8988T (cell line): ENCODE measurements around the gene PCDHAC1.
A peak's percentile ranks its signal among the peaks of the same experiment; 100 is the strongest.
"Not testable (repeated sequence)": the region's sequence is repeated elsewhere in the genome, so short reads cannot be mapped to it uniquely, and the experiment has no call there.

ENCODE experiments used
- DNase-seq: peaks from one replicate; pipeline ENCODE4 v3.0.0; 2011

Gene PCDHAC1, protein sequence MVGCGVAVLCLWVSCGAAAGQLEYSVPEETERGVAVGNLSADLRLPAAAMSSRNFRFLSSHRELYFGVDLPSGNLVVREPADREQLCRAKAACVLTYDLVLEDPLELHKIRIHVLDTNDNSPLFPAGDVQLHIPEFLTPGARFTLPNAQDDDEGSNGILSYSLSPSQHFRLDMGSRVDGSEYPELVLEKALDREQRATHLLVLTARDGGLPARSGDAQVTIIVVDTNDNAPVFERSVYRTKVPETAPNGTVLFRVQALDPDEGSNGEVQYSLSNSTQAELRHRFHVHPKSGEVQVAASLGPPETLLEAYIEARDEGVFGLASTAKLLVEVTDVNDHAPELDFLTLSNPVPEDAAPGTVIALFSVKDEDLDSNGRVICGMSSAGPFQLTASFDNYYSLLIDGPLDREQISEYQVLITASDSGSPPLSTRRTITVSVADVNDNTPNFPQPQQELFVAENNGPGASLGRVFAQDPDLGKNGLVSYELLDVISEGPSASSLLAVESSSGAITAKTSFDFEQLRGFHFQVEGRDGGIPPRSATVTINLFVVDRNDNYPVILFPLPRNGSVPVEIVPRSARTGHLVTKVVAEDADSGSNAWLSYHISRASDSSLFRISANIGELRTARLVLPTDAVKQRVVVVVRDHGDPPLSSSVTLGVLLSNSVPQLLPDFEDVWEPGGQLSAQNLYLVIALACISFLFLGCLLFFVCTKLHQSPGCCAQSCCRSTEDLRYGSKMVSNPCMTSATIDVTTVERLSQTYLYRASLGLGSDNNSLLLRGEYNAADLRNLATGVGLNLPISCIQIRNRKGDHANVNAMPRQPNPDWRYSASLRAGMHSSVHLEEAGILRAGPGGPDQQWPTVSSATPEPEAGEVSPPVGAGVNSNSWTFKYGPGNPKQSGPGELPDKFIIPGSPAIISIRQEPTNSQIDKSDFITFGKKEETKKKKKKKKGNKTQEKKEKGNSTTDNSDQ

GRCh38 chr5:140925806-140926442, at the start of gene PCDHAC1:
Gene PCDHAC1, plus strand, starts transcription at chr5:140926299. Its CDS starts 594 bp downstream, at chr5:140926893.
- no peak for DNase-seq

DNA sequence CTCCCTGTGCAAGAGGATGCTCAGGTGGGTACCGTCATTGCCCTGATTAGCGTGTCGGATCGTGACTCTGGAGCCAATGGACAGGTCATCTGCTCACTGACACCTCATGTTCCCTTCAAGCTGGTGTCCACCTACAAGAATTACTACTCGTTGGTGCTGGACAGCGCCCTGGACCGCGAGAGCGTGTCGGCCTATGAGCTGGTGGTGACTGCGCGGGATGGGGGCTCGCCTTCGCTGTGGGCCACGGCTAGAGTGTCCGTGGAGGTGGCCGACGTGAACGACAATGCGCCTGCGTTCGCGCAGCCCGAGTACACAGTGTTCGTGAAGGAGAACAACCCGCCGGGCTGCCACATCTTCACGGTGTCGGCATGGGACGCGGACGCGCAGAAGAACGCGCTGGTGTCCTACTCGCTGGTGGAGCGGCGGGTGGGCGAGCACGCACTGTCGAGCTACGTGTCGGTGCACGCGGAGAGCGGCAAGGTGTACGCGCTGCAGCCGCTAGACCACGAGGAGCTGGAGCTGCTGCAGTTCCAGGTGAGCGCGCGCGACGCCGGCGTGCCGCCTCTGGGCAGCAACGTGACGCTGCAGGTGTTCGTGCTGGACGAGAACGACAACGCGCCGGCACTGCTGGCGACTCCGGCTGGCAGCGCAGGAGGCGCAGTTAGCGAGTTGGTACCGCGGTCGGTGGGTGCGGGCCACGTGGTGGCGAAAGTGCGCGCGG, 49.4 kb upstream of the PCDHAC1 start:
- DNase-seq: not testable (repeated sequence)

GRCh38 chr5:140877262-140877581, 48.9 kb upstream of the PCDHAC1 start:
- no peak for DNase-seq

GRCh38 chr5:140881889-140882590, 44.1 kb upstream of the PCDHAC1 start, which contains the start of gene PCDHA13:
Gene PCDHA13, plus strand, starts transcription at chr5:140882124. Its CDS starts 145 bp downstream, at chr5:140882269.
- no peak for DNase-seq

GRCh38 chr5:140882591-140882899, 43.6 kb upstream of the PCDHAC1 start:
- DNase-seq: peak; percentile 80

- DNase-seq: no peak
Observed at GRCh38 chr5:140883373-140883772, 42.7 kb upstream of the PCDHAC1 start.

DNA sequence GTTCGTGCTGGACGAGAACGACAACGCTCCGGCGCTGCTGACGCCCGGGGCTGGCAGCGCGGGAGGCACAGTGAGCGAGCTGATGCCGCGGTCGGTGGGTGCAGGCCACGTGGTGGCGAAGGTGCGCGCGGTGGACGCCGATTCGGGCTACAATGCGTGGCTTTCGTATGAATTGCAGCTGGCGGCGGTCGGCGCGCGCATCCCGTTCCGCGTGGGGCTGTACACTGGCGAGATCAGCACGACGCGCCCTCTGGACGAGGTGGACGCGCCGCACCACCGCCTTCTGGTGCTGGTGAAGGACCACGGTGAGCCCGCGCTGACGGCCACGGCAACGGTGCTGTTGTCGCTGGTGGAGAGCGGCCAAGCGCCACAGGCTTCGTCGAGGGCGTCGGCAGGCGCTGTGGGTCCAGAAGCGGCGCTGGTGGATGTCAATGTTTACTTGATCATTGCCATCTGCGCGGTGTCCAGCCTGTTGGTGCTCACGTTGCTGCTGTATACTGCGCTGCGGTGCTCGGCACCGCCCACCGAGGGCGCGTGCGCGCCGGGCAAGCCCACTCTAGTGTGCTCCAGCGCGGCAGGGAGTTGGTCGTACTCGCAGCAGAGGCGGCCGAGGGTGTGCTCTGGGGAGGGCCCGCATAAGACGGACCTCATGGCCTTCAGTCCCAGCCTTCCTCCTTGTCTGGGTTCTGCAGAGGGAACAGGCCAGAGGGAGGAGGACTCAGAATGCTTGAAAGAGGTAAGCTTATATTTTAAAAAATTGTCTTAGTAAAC, 42.0 kb upstream of the PCDHAC1 start:
- DNase-seq: no peak

DNA sequence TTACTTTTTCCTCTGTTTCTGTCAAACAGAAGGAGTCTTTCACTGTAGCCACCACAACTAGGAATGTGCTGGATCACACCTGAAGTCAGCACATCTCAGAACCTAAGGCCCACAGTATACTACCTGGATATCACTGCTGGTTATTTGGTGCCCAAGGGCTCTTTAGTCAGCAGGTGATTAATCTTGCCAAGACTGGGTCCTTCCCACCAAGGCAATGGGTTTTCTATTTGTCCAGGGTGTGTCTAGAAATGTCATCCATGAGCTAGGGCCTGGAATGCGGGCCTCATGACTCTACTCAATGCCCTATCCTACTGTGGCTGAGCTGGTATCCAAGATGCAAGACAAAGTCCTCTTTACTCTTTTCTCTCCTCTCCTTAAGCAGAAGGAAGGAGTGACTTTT, 9.8 kb upstream of the PCDHAC1 start:
- DNase-seq: no peak

GRCh38 chr5:140923601-140924000, 2.5 kb upstream of the PCDHAC1 start:
- DNase-seq: no peak

- DNase-seq: peak; percentile 42
Observed at GRCh38 chr5:140926443-140927227, 536 bp downstream of the PCDHAC1 start.

- no peak for DNase-seq
Observed at GRCh38 chr5:140927228-140927573, 1.1 kb downstream of the PCDHAC1 start.

- DNase-seq: no peak
Observed at GRCh38 chr5:140934964-140935606, 9.0 kb downstream of the PCDHAC1 start.

DNA sequence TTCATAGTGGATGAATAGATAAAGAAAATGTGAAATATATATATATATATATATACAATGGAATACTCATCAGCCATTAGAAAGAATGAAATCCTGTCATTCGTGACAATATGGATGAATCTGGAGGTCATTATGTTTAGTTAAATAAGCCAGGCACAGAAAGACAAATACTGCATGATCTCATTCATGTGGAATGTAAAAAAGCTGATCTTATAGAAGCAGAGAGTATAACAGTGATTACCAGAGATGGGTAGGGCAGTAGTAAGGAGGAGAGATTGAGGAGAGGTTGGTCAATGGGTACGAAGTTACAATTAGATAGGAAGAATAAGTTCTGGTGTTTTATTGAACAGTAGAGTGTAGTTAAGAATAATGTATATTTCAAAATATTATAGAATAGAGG, 20.5 kb downstream of the PCDHAC1 start:
- no peak for DNase-seq

GRCh38 chr5:140951636-140952035, 25.5 kb downstream of the PCDHAC1 start:
- DNase-seq: no peak

GRCh38 chr5:140953234-140953633, 27.1 kb downstream of the PCDHAC1 start:
- no peak for DNase-seq

GRCh38 chr5:140962190-140962589, 36.1 kb downstream of the PCDHAC1 start:
- DNase-seq: no peak

DNA sequence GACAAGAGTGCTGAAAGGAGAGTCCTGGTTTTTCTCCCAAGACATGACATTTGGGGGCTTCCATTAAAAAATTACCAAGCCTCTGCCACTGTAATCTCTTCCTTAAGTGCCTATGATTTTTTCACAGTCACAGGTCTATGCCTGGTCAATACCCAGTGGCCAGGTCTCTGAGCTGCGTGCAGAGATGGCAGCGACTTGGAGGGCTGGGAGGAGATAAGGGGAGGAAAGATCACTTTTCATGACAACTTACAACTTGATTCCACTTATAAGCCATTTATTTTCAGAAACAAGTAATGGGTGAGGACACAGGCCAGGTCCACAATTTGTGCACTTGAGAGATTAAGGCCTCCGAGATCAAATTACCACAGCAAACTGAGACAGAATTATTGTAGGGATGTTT, 38.3 kb downstream of the PCDHAC1 start:
- DNase-seq: no peak

DNA sequence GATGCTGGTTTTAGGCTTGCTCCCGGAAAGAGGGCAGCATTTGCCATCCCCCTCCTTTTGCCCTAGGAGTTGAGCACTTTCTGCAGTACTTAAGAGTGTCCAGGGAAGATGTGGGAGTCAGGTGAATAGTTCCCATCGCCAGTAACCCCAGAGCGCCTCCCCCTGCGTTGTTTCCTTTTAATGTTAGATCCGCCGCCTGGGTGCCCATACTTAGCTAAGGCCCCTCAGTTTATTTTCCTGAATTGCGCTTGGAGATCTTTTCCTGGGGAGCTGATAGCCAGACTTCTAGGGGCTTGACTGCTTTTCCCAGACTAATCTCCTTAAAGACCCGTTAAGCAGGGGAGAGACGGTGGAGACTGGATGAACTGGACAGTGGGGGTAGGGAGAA, 39.8 kb downstream of the PCDHAC1 start:
- DNase-seq: no peak

DNA sequence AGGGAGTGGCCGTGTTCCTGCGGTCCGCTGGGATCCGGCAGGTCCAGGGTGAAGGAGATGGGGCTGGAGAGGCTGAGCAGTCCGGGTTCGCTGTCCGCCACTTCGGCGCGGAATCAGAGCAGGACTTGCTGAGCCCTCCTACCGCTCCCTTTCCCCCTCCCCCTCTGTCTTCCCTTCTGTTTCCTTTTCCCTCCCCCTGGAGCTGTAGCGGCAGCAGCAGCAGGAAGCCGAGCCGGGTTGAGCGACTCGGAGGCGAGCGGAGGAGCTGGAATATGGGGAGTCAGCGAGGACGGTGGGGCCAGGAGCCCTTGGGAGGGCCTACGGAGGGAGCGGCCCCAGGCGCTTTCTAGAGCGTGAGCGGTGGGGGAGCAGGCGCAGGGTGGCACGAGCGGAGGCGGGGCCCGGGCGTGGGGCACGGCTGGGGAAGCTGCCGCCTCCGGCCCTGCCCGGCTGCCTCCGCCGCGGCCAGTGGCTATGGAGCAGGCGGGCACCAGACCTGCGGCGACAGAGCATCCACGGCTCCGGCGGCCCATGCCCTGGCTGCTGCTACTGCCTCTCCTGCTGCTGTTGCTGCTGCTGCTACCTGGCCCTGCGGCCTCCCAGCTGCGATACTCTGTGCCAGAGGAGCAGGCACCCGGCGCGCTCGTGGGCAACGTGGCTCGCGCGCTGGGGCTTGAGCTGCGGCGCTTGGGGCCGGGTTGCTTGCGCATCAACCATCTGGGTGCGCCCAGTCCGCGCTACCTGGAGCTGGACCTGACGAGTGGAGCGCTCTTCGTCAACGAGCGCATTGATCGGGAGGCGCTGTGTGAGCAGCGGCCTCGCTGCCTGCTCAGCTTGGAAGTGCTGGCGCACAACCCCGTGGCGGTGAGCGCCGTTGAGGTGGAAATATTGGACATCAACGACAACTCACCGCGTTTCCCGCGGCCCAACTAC, 40.5 kb downstream of the PCDHAC1 start, which contains the start of gene PCDHAC2:
PCDHAC2 (plus strand) TSS at position 184 of the 933 bp plus-strand sequence; CDS start at position 475, 291 bp downstream.
- DNase-seq: peak; percentile 33
